Uterus (tissue), 4 donors: ENCODE measurements around the gene DENND4B. TPM values are rescaled to one million over a fixed set of nuclear protein-coding genes. Genes with fewer than 3 reads are reported as not detected.

ENCODE experiments used
- DNase-seq, 2 donors: peaks; one replicate each; pipeline ENCODE4 v3.0.0-alpha.2; 2019 to 2020
- H3K27ac ChIP-seq, 2 donors: fragments of 200-600 bp; sonication (generic); 1 replicate in 1 of 2; 2 replicates in 1 of 2; pipeline ENCODE4 v1.5.1; 2016 to 2018
- H3K27me3 ChIP-seq, 2 donors: fragments of 200-600 bp; sonication (generic); one replicate each; pipeline ENCODE4 v1.5.1; 2018 to 2019; ENCODE audit warnings: control low read depth in 1 of 2
- H3K36me3 ChIP-seq, 2 donors: fragments of 200-600 bp; sonication (generic); one replicate each; pipeline ENCODE4 v1.5.1; 2019; ENCODE audit warnings: control low read depth in 1 of 2
- H3K4me1 ChIP-seq, 2 donors: fragments of 200-600 bp; sonication (generic); one replicate each; pipeline ENCODE4 v1.5.1; 2018 to 2019; ENCODE audit warnings: control low read depth in 1 of 2
- H3K4me3 ChIP-seq, 2 donors: fragments of 200-600 bp; sonication (generic); 1 replicate in 1 of 2; 2 replicates in 1 of 2; pipeline ENCODE4 v1.5.1; 2018 to 2019; ENCODE audit warnings: mild to moderate bottlenecking in 1 of 2
- H3K9me3 ChIP-seq, 2 donors: fragments of 200-600 bp; sonication (generic); one replicate each; pipeline ENCODE4 v1.5.1; 2019; ENCODE audit warnings: control low read depth in 1 of 2
- CTCF ChIP-seq, 4 experiments: fragments of 200-600 bp in 2 of 4; fragments of 450-650 bp in 2 of 4; sonication (generic) in 2 of 4; IDR thresholded peaks; one replicate each; pipeline ENCODE4 v1.5.1; 2016 to 2019; ENCODE audit warnings: antibody characterized with exemption in 4 of 4, mild to moderate bottlenecking in 2 of 4, moderate library complexity in 1 of 4
- POLR2A ChIP-seq, 2 donors: fragments of 450-650 bp; IDR thresholded peaks; one replicate each; pipeline ENCODE4 v1.6.1; 2016; ENCODE audit warnings: antibody characterized with exemption in 2 of 2, mild to moderate bottlenecking in 1 of 2, moderate library complexity in 1 of 2
- intact Hi-C: fragments of 100-400 bp; cut with DNase I; formaldehyde crosslinking; loops from one replicate; pipeline ENCODE4 v1.15.1; 2023; ENCODE audit warnings: low total_unique reads
- total RNA-seq, 4 donors: library from RNA; depleted of rRNA in 3 of 4; stranded (reverse); fragments of >200 nt in 3 of 4; gene quantifications; one replicate each; pipeline versions ENCODE4 v1.1.0 to v1.2.4, GENCODE V29; 2014 to 2023
- donor health status: DM: yes; HTN: yes; CAD: no.

The DENND4B gene
- total RNA-seq, 4 donors from 2014 or later, result 5.6 to 94.9 (median 30.1) TPM

GRCh38 chr1:153960206-153960605 lies 13.7 kb upstream of the DENND4B start:
- intact Hi-C loops, result no loop called here
- no peak for DNase-seq
- no peaks in the 10 kb centered on the region for H3K27me3 ChIP-seq
- no peaks in the 10 kb centered on the region for H3K9me3 ChIP-seq
- TF ChIP-seq CTCF (IDR thresholded peaks at IDR 0.05) (no peak), POLR2A (IDR thresholded peaks at IDR 0.05) (no peak)
- no peaks in the 10 kb centered on the region for H3K36me3 ChIP-seq
- no peak overlapping the region for H3K4me3 ChIP-seq
- H3K4me1 ChIP-seq, result peaks cover 6 to 27% of the 10 kb centered on the region in 2 donors
- H3K27ac ChIP-seq, result no peak overlapping the region

GRCh38 chr1:153959454-153959853 lies 12.9 kb upstream of the DENND4B start:
- intact Hi-C loops, result no loop called here
- Histone ChIP-seq H3K9me3 (no peaks in the 10 kb centered on the region), H3K27me3 (no peaks in the 10 kb centered on the region), H3K36me3 (no peaks in the 10 kb centered on the region), H3K27ac (peak overlapping the region; percentile 80 to 85), H3K4me3 (no peak overlapping the region), H3K4me1 (peaks cover 6 to 27% of the 10 kb centered on the region in 2 donors)
- DNase-seq, result no peak
- no peak for TF ChIP-seq CTCF (IDR thresholded peaks at IDR 0.05)
- no peak for TF ChIP-seq POLR2A (IDR thresholded peaks at IDR 0.05)

GRCh38 chr1:153958961-153959260 lies 12.4 kb upstream of the DENND4B start:
- TF ChIP-seq POLR2A (IDR thresholded peaks at IDR 0.05) (no peak), CTCF (IDR thresholded peaks at IDR 0.05) (no peak)
- no peaks in the 10 kb centered on the region for H3K36me3 ChIP-seq
- peak overlapping the region; percentile 80 to 85 for H3K27ac ChIP-seq
- no peak for DNase-seq
- intact Hi-C loops, result no loop called here
- no peaks in the 10 kb centered on the region for H3K9me3 ChIP-seq
- H3K4me1 ChIP-seq, result peaks cover 6 to 27% of the 10 kb centered on the region in 2 donors
- no peak overlapping the region for H3K4me3 ChIP-seq
- H3K27me3 ChIP-seq, result no peaks in the 10 kb centered on the region

GRCh38 chr1:153958111-153958960 lies 11.8 kb upstream of the DENND4B start, which contains the start of gene CRTC2:
CRTC2 (minus strand) TSS chr1:153958612; CDS start chr1:153958497, 115 bp downstream.
- intact Hi-C loops, result no loop called here
- peak; percentile 98 to 99 for DNase-seq
- H3K27ac ChIP-seq, result peak within 1 kb of the TSS; percentile 85 to 86
- H3K27me3 ChIP-seq, result no peaks in the 10 kb centered on the region
- TF ChIP-seq CTCF (IDR thresholded peaks at IDR 0.05), result no peak
- peak; percentile 58 to 74 for TF ChIP-seq POLR2A (IDR thresholded peaks at IDR 0.05)
- H3K4me1 ChIP-seq, result peaks cover 6 to 27% of the 10 kb centered on the region in 2 donors
- H3K9me3 ChIP-seq, result no peaks in the 10 kb centered on the region
- H3K4me3 ChIP-seq, result peak within 1 kb of the TSS; percentile 86 to 94
- H3K36me3 ChIP-seq, result no peaks in the 10 kb centered on the region

GRCh38 chr1:153957744-153958110 lies 11.2 kb upstream of the DENND4B start:
- Histone ChIP-seq H3K36me3 (no peaks in the 10 kb centered on the region), H3K27ac (peak overlapping the region; percentile 85 to 86), H3K4me3 (peak overlapping the region; percentile 86 to 94), H3K27me3 (no peaks in the 10 kb centered on the region), H3K4me1 (peaks cover 6 to 26% of the 10 kb centered on the region in 2 donors), H3K9me3 (no peaks in the 10 kb centered on the region)
- no peak for DNase-seq
- TF ChIP-seq CTCF (IDR thresholded peaks at IDR 0.05), result no peak
- no peak for TF ChIP-seq POLR2A (IDR thresholded peaks at IDR 0.05)
- intact Hi-C loops, result no loop called here
